OCI-LY1 (cell line): ENCODE measurements around the gene RALB.

Experiments used
- EZH2 ChIP-seq: fragments of 200-600 bp; sonication (generic), shearing (Covaris generic); IDR thresholded peaks from 2 replicates; pipeline ENCODE4 v1.8.0; 2017; ENCODE audit warnings: borderline replicate concordance, mixed run types, mild to moderate bottlenecking, antibody characterized with exemption, low read length, moderate library complexity, mixed read lengths
- TF ChIP-seq, protein P1 (sequence below): fragments of 200-600 bp; sonication (generic), shearing (Covaris generic); IDR thresholded peaks from 2 replicates; pipeline ENCODE4 v1.5.1; 2017; ENCODE audit warnings: mild to moderate bottlenecking, antibody characterized with exemption, low read length, moderate library complexity, mixed read lengths

- no peak for TF ChIP-seq EZH2
- TF ChIP-seq, protein P1, sequence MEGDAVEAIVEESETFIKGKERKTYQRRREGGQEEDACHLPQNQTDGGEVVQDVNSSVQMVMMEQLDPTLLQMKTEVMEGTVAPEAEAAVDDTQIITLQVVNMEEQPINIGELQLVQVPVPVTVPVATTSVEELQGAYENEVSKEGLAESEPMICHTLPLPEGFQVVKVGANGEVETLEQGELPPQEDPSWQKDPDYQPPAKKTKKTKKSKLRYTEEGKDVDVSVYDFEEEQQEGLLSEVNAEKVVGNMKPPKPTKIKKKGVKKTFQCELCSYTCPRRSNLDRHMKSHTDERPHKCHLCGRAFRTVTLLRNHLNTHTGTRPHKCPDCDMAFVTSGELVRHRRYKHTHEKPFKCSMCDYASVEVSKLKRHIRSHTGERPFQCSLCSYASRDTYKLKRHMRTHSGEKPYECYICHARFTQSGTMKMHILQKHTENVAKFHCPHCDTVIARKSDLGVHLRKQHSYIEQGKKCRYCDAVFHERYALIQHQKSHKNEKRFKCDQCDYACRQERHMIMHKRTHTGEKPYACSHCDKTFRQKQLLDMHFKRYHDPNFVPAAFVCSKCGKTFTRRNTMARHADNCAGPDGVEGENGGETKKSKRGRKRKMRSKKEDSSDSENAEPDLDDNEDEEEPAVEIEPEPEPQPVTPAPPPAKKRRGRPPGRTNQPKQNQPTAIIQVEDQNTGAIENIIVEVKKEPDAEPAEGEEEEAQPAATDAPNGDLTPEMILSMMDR: no peak
Measured at GRCh38 chr2:120251880-120252224, 800 bp upstream of the RALB start.
